OCI-LY3 (cell line): ENCODE data around the gene TRIM62.

Experiments
- EZH2phosphoT487 ChIP-seq: fragments of 200-600 bp; shearing (Covaris generic); IDR thresholded peaks from 2 replicates; pipeline ENCODE4 v1.6.1; 2018; ENCODE audit warnings: antibody characterized with exemption, mixed run types, low read depth
- TF ChIP-seq, protein P1 (sequence below): fragments of 200-600, 300-600 bp; sonication (generic); IDR thresholded peaks from 2 replicates; pipeline ENCODE4 v1.5.1; 2014; ENCODE audit warnings: antibody characterized with exemption, low read length, low read depth

DNA sequence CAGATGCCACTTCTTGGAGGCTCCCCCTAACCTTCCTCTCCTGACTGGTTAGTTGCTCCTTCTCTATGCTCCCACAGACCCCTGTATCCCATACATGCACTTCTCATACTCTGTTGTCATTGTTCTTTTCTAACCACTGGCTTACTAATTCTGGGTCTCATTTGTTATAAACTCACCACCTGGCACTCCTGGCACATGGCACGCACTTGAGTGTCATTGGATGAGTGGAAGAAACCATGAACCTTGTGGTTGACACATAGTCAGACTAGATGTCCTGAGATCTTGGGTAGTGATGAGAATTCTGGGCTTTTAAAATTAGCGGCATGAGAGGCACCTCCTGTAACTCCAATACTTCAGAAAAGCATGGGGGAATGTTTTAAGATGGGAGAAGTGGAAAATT is 49.3 kb downstream of the TRIM62 start:
- TF ChIP-seq, protein P1, sequence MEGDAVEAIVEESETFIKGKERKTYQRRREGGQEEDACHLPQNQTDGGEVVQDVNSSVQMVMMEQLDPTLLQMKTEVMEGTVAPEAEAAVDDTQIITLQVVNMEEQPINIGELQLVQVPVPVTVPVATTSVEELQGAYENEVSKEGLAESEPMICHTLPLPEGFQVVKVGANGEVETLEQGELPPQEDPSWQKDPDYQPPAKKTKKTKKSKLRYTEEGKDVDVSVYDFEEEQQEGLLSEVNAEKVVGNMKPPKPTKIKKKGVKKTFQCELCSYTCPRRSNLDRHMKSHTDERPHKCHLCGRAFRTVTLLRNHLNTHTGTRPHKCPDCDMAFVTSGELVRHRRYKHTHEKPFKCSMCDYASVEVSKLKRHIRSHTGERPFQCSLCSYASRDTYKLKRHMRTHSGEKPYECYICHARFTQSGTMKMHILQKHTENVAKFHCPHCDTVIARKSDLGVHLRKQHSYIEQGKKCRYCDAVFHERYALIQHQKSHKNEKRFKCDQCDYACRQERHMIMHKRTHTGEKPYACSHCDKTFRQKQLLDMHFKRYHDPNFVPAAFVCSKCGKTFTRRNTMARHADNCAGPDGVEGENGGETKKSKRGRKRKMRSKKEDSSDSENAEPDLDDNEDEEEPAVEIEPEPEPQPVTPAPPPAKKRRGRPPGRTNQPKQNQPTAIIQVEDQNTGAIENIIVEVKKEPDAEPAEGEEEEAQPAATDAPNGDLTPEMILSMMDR: no peak
- TF ChIP-seq EZH2phosphoT487: no peak
